Prostate gland (tissue), 2 donors: ENCODE results near the gene FOXJ1.

Experiments
- CTCF ChIP-seq, 4 experiments: fragments of 200-600 bp in 2 of 4; fragments of 450-650 bp in 2 of 4; sonication (generic) in 2 of 4; IDR thresholded peaks; 1 replicate in 3 of 4; 2 replicates in 1 of 4; pipeline ENCODE4 v1.5.1; 2016 to 2019; ENCODE audit warnings: antibody characterized with exemption in 4 of 4, mild to moderate bottlenecking in 2 of 4, moderate library complexity in 2 of 4
- POLR2A ChIP-seq: fragments of 450-650 bp; IDR thresholded peaks from one replicate; pipeline ENCODE4 v1.6.1; 2016; ENCODE audit warnings: antibody characterized with exemption, mild to moderate bottlenecking
- POLR2AphosphoS5 ChIP-seq: sonication (generic); formaldehyde crosslinking; IDR thresholded peaks from one replicate; pipeline ENCODE4 v1.6.1; 2017; ENCODE audit warnings: antibody characterized with exemption

DNA sequence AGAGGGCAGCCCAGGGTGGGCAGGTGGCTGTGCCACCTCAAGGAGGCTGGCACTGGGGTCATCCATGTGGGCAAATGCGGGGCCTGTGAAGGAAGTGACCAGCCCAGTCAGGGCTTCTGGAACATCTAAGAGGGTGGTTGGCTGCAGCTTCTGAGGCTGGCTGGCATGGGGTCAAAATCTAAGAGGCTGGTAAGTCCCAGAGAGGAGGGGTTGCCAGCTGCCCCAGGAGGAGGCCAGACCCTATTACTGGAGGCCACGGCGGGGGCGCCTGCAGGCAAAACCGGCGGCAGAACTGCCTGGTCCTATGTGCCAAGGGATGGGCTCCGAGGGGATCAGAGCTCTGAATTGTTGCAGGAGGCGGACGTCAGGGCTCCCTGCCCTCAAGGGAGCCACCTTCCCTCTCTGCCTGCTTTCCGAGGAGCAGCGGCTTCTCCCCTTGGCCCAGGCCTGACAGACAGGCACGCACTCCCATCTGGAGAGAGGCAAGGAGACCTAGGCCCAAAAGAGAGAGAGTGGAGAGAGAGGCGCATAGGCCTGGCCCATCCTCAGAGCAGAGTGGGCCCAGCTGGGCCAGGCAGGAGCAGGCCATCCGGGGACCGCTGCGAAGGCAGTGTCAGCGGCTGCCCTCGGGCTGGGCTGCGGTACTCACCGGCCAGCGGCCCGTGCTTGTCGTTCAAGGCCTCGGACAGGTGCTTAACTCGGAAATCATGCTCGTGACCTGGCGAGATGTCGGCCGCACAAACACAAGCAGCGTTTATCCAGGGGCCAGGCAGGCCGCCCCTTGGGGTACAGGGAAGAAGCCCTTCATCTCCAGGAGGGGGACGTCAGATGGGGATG, 51.1 kb downstream of the FOXJ1 start:
- no peak for TF ChIP-seq CTCF (IDR thresholded peaks at IDR 0.05)
- no peak for TF ChIP-seq POLR2A
- TF ChIP-seq POLR2AphosphoS5, result no peak
